HG03196 (cell line): ENCODE measurements around the gene NDUFB7.
"Not testable (repeated sequence)": the region's sequence is repeated elsewhere in the genome, so short reads cannot be mapped to it uniquely, and the experiment has no call there.

Source experiments
- ATAC-seq: cut with Tn5 transposase; IDR thresholded peaks from one replicate; pipeline ENCODE4 v1.9.1; 2021; ENCODE audit not compliant: unreplicated experiment

The NDUFB7 gene

DNA sequence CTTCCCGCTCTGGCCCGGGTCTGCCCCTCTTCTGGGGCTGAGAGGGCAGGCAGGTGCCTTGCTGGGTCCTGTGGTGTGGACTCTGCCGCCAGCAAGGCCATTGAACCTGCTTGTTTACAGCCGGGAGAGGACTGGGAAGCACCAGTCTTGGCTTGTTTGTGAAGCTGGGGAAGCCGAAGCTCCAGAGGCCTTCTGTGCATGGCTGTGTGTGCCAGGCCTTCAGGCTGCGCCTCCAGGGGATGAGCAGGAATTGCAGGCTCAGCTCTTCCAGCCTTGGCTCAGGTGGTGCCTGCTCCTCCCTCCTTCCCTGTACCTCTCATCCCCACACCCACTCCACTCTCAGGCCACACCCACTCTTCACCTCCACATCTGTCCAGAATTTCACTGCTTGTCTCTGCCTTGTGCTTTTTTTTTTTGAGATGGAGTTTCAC is 17.5 kb downstream of the NDUFB7 start:
- no peak for ATAC-seq

DNA sequence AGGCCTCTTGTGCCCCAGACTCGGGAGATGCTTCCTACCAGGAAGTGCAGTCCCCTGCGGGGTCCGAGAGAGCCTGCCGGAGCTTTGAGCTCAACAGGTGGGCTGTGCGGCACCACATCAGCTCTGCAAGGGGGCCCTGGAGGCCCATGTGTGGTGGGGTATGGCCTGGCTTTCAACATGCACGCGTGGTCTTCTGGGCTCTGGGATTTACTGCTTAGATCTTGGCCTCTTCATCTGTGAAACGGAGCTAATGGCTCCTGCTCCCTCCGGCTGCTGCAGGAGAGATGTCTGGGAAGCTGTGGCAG is 18.0 kb downstream of the NDUFB7 start:
- ATAC-seq, result no peak

DNA sequence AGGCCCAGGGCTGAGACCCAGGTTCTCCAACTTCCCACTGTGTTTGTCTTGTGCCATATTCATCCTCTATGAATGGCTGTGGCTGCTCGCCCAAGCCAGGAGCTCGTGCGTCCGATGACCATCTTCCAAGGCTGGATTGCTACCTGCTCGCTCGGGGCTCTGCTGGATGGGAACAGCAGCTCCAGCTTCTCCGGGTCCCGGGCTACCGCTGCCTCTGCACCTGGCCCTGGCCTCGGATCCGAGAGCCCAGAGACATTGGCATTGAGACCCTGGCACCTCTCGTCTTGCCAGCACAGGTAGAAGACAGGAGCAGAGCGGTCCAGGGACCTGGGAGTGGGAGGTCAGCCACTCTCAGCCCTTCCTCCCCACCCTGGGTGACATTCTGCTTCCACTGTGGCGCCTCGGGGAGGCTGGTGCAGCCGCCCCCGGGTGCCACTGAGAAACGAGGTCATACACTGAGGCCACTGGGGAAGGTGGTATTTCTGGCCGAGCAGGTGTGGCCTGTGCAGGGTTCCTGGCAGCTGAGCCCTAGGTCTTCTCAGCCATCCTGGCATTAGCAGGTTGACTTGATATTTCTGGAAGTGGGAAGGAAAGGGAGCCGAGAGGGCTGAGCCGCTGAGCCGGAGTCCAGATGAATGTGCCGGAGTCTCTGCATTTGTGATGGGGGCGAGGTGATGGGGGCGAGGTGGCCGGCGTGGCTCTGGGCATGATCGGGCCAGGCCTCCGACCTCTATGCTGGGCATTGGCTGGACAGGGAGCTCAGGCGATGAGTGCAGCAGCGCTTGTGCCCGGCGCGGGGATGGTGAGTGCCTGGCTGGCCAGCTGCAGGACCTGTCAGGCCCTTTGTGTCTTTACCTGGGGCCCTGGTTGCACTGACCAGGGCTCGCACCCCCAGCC is 18.6 kb downstream of the NDUFB7 start:
- ATAC-seq, result no peak

DNA sequence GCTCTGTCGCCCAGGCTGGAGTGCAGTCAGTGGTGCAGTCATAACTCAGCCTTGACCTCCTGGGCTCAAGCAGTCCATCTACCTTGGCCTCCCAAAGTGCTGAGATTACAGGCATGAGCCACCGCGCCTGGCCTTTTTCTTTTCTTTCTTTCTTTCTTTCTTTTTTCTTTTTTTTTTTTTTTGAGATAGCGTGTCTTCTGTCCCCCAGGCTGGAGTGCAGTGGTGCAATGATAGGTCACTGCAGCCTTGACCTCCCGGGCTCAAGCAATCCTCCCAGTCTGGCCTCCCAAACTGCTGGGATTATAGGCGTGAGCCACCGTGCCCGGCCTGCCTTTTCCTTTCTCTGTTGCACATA is 19.9 kb downstream of the NDUFB7 start:
- ATAC-seq, result not testable (repeated sequence)

DNA sequence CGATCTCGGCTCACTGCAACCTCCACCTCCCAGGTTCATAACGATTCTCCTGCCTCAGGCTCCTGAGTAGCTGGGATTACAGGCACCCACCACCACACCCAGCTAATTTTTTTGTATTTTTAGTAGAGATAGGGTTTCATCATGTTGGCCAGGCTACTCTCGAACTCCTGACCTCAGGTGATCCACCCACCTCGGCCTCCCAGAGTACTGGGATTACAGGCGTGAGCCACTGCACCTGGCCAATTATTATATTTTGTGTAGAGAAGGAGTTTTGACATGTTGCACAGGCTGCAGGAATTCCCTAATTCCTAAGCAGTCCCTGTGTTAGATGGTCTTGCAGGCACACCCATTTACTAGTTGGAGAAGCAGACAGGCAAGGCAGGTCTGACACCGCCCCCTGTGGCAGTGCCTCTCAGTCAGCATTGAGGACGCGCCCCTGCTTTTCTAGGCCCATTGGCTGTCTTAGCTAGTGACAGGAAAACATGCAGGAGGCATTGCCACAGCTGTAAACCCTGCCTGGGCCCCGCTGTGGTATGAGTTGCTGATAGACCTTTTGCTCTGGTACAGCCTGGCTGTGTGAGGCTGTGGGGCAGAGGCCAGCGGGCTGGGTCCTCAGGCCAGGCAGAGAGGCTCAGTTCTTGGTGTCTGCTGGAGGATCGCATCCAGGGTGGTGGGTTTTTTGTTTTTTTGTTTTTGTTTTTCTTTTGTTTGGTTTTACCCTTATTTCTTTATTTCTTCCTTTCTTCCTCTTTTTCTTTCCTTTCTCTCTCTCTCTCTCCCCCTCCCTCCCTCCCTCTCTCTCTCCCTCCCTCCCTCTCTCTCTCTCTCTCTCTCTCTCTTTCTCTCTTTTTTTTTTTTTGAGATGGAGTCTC is 20.5 kb downstream of the NDUFB7 start:
- not testable (repeated sequence) for ATAC-seq

DNA sequence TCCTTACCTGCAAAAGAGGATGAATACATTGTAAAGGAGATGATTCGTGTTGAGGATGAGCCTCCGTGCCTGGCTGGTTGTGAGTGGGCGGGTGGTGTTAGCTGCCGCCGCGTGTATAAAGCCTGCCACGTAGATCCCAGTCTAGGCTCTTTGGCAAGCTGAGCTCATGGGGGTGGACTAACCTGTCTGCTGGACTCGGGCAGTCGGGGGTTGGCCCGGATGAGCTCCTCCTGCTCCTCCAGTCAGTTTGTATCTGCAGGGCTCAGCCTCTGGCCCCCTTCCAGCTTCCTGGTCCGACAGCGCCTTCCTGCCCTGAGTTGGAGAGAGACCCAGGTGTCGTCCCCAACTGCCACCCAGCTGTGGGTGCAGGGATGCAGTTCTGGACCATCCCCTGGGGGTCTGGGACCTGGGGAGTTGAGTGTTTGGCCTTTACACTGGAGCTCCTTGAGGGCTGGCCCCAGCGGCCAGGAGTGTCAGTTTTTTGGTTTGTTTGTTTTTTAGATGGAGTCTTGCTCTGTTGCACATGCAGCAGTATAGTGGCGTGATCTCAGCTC is 21.6 kb downstream of the NDUFB7 start:
- no peak for ATAC-seq

DNA sequence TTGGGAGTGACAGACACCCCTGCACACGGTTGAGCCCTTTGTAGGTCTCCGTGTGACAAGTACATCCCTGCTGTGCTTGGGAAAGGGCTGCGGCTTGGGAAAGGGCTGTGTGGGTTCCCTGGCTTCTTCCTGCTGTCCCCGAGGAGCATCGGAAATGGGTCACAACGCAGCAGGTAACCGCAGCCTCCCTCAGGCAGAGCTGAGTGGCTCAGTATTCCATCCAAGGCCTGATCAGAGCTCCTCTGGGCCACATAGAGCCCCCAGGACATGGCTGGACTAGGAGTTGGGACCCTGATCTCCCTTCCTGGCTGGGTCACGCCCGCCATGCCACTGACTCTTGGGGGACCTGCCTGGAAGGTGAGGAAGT is 26.2 kb downstream of the NDUFB7 start:
- no peak for ATAC-seq

DNA sequence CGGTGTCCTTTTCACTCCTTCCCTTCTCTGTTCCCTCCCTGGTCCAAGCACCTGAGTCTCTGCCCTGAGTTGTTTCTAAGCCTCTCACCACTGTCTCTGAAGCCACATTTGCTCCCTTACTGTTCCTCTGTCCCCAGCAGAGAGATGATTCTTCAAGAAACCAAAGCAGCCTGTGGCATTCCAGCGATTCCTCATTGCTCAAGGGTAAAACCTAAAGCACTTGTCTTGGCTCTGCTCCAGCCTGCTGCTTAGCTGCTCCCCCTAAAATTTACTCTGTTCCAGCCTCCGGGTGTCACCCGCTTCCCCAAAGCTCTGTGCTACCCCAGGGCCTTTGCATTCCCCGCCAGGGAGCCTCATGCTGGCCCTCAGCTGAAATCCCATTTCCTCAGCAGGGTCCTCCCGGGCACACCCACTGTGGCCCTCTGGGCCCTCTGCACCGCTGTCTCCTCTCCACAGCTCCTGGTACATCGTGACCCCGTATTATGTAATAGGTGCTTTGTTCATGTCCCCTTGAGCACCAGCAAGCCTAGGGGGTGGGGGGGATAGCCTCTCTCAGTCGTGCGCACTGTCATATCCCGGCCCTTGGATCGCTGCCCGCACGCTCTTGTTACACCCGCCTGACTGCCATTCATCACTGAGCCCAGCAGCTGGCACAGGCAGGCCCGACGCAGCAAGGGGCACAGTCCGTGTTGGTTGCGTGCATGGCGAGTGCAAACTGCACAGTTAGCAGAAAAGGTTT is 26.7 kb downstream of the NDUFB7 start:
- ATAC-seq, result no peak

DNA sequence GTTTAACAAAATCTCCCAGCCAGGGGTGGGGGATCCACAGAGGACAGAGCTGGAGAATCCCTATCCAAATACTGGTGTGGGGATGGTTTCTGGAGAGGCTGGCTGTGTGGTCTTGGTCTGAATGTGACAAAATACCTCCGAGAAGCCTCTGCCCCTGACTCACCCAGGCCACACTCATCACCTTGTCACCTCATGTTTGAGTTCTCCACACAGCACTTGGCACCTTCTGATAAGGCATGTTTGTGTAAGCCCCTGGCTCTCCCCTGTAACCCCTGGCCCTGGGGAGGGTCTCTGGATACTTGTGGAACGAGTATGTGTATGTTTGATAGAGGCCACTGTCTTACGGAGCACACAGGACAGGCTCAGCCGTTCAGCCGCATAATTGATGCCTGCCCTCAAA is 27.8 kb downstream of the NDUFB7 start:
- no peak for ATAC-seq

DNA sequence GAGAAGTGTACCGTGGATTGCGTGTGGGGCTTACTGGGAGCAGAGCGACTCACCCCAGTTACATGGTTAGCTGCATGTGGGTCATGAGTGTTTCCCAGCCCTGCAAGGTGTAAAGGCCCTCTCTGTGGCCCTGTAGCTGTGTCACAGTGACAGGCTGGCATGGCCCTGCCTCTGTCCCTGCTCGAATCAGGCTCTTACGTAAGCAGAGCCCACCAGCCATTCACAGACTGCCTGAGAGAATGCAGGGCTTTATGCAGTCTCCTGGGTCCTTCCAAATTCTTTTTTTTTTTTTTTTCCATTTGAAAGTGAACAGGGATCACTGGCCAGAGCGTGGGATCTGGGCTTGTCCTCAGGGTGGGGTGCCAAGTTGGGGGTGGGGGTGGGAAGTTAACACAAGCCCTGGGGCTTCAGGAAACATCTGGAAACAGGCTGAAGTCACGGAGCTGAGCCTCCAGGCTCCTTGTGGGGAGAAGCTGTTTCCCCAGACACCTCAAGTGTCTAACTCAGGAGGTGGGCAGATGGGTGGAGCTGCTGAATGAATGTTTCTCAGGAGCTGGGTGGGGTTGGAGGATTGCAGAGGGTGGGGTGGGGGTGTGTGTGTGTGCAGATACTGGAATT is 29.0 kb downstream of the NDUFB7 start:
- ATAC-seq, result no peak

DNA sequence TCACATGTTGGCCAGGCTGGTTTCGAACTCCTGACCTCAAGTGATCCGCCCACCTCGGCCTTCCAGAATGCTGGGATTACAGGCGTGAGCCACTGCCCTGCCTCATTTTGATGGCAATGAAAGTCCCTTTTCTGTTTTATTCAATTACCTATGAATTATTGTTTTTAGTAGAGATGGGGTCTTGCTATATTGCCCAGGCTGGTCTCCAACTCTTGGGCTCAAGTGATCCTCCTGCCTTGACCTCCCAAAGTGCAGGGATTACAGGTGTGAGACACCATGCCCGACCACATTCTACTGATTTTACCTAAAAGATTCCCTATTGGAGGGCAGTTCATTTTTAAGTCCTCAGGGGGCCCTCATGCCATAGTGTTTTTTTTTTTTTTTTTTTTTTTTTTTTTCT is 29.9 kb downstream of the NDUFB7 start:
- ATAC-seq, result not testable (repeated sequence)

DNA sequence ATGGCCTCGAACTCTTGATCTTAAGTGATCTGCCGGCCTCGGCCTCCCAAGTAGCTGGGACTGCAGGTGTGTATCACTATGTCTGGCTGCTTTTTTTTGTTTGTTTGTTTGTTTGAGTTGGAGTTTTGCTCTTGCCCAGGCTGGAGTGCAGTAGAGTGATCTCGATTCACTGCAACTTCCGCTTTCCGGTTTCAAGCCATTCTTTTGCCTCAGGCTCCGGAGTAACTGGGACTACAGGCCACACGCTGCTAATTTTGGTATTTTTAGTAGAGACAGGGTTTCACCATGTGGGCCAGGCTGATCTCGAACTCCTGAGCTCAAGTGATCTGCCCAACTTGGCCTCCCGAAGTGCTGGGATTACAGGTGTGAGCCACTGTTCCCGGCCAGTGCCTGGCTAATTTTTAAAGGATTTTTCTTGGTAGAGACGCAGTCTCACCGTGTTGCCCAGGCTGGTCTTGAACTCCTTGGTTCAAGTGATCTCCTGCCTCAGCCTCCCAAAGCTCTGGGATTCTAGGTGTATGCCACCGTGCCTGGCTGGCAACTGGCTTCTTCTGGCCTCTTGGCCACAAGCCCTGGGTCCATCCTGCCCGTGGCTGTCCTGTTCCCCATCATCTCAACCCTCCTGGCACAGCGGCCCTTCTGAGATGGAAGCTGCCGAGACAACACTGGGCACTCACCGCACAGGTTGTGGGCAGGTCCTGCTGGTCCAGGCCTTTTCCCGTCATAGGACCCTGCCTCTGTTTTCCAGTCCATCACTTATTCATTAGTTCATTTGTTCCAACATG is 30.9 kb downstream of the NDUFB7 start:
- no peak for ATAC-seq

DNA sequence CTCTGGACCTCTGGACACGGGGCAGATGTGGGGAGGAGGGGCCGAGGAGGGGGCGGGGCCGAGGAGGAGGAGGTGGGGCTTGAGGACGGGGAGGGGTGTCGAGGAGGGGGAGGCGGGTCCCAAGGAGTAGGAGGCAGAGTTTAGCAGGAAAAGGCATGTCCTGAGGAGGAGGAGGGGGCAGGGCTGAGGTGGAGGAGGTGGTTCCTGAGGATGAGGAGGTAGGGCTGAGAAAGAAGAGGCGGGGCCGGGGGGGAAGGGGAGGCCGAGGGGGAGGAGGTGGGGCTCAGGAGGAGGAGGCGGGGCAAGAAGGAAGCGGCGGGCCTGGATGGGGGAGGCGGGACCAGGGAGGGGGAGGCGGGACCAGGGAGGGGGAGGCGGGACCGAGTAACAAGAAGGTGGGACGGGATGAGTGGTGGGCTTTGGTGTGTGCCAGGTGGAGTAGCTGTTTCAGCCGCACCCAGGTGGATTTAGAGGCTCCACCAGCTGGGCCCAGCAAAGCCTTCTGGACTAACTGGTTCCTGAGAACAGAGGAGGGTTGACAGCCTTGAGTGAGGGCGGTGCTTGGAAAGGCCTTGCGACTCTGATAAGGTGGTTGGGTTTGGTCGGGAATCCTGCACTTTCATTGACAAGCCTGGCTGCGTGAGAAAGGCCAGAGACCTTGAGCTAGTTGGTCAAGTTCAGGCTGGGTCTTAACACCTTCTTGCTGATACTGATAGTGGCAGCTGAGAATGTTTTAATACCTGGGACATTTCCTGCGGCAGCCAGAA is 34.8 kb downstream of the NDUFB7 start:
- ATAC-seq, result no peak

DNA sequence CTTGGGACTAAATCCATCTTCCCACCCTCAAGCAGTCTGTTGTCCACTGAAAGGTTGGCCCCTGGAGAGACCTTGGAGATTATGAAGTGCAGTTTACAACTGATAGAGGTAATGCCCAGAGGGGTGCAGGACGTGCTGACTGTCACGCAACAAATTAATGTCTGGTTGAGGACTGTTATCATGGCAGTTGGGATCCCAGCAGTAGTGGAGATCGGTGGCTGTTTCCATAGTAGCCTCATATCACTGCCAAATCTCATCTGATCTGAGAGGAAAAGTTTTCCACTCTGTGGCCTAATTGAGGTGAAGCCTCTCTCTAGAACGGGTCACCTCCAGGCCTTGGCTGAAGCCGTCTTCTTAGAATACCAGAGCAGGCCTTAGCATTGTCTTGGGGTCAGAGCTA is 38.4 kb downstream of the NDUFB7 start:
- no peak for ATAC-seq

DNA sequence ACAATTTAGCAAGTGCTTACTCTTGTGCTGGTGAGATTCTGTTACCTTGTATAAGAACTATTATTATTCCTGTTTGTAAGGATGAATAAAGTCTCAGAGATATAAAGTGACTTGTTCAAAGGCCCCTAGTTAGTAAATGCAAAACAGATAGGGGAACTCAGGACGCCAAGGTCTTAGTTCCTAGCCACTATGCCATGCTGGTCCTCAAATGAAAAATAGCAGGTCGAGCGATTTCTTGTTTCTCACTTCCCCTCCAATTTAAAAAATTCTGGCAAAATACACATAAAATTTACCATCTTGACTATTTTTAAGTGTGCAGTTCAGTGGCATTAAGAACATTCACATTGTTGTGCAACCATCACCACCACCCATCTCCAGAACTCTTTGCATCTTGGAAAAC is 41.4 kb downstream of the NDUFB7 start:
- ATAC-seq, result no peak

DNA sequence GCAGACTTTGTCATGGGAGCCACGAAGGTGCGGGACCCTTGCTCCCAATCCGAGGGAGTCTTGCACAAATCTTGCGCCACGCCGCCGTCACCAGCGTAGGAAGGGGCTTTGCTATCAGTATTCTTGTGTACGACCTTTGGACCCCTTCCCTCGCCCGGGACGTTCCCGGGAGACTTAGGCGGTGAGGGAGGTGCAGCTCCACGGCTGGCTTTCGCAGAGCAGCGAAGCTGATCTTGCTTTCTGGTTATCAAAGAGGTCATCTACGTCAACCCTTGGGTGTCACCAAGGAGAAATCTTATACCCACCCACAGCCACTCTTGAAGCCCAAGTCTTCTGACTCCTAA is 41.9 kb downstream of the NDUFB7 start:
- no peak for ATAC-seq

DNA sequence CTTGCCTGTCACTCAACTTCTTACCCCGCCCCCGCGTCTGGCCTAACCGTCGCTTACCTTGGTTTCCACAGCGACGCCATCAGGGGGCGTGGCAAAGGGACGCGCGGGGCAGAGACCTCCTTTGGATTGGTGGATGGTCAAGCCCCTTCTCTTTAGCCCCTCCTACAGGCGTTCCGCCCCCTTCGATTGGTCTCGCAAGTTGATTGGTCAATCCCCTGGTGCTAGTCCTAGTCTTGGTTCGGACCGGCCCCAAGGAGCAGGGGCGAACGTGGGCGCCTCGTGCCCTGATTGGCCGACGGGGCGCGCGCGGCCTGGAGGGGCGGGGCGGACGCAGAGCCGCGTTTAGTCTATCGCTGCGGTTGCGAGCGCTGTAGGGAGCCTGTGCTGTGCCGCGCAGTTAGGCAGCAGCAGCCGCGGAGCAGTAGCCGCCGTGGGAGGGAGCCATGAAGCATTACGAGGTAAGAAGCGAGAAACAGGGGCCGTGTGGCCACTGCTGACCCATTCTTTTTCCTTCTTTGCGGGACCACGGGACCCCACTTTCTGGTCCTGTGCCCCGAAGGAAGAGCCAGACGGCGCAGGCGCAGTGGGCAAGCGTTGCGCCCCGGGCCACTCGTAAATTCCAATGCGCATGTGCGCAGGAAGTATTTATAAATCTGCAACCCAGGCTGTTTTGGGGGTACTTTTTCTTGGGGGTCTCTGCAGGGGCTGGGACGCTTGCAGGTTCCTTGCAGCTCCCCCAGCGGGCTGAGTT is 42.4 kb downstream of the NDUFB7 start, which contains the start of gene TECR:
Gene TECR (plus strand): TSS at position 341 of the 751 bp plus-strand sequence. CDS start 103 bp downstream, at position 444.
- ATAC-seq, result peak; percentile 95

DNA sequence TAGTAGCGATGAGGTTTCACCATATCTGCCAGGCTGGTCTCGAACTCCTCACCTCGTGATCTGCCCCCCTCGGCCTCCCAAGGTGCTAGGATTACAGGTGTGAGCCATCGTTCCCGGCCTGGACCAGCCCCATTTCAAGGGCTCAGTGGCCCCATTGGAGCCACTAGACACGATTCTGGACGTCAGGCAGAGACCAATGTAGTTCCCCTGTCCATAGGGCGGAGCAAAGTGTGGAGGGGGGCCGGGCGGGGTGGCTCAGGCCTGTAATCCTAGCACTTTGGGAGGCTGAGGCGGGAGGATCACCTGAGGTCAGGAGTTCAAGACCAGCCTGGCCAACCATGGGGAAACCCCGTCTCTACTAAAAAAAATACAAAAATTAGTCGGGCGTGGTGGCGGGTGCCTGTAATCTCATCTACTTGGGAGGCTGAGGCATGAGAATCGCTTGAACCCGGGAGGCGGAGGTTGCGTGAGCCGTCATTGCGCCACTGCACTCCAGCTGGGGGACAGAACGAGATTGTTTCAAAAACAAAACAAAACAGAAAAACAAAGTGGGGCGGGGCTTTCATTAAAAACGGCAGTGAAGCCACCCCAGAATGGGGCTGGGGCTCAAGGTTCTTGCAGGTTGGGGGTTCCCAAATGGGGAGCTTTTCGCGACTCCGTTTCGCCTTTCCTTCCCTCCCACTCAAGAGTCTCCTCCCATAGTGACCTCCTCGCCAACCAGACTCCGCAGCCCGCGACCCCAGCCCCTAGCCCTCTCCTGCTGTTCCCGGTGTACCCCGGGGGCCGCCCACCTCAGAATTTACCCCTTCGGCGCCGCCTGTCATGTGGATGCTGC is 43.2 kb downstream of the NDUFB7 start:
- ATAC-seq, result no peak
